Stimulated activated CD4-positive, alpha-beta T cell treated with anti-CD3 and anti-CD28 coated beads, Interleukin-2, amount 100 ng/mL, for 24 hours (primary cell): ENCODE measurements around the gene AP4S1.
"Not testable (repeated sequence)": the region's sequence is repeated elsewhere in the genome, so short reads cannot be mapped to it uniquely, and the experiment has no call there.

ENCODE experiments used
- DNase-seq, 2 donors: peaks; one replicate each; pipeline ENCODE4 v3.0.0-alpha.2; 2020

Gene AP4S1

GRCh38 chr14:31045501-31046080 lies 20.1 kb downstream of the AP4S1 start:
- no peak for DNase-seq

GRCh38 chr14:31047503-31047902 lies 22.1 kb downstream of the AP4S1 start:
- no peak for DNase-seq

- no peak for DNase-seq
Observed at GRCh38 chr14:31051023-31051422, 25.6 kb downstream of the AP4S1 start.

- DNase-seq: no peak
Observed at GRCh38 chr14:31051511-31051910, 26.1 kb downstream of the AP4S1 start.

- not testable (repeated sequence) for DNase-seq
Observed at GRCh38 chr14:31052905-31053586, 27.6 kb downstream of the AP4S1 start.

GRCh38 chr14:31057035-31057434 lies 31.6 kb downstream of the AP4S1 start:
- DNase-seq: no peak

GRCh38 chr14:31057701-31058364 lies 32.4 kb downstream of the AP4S1 start:
- no peak for DNase-seq

GRCh38 chr14:31059152-31059924 lies 33.9 kb downstream of the AP4S1 start:
- DNase-seq: no peak

- no peak for DNase-seq
Observed at GRCh38 chr14:31060253-31060875, 34.9 kb downstream of the AP4S1 start.

GRCh38 chr14:31062908-31063307 lies 37.5 kb downstream of the AP4S1 start:
- not testable (repeated sequence) for DNase-seq

GRCh38 chr14:31068235-31068634 lies 42.8 kb downstream of the AP4S1 start:
- no peak for DNase-seq

GRCh38 chr14:31069343-31069742 lies 43.9 kb downstream of the AP4S1 start:
- DNase-seq: no peak

- DNase-seq: no peak
Observed at GRCh38 chr14:31070431-31070830, 45.0 kb downstream of the AP4S1 start.

GRCh38 chr14:31071151-31071550 lies 45.7 kb downstream of the AP4S1 start:
- DNase-seq: no peak

GRCh38 chr14:31075144-31075543 lies 49.7 kb downstream of the AP4S1 start:
- DNase-seq: no peak

- DNase-seq: no peak
Observed at GRCh38 chr14:31078766-31079165, 53.3 kb downstream of the AP4S1 start.

GRCh38 chr14:31080056-31080455 lies 54.6 kb downstream of the AP4S1 start:
- no peak for DNase-seq

GRCh38 chr14:31080484-31080883 lies 55.0 kb downstream of the AP4S1 start:
- DNase-seq: no peak

- no peak for DNase-seq
Observed at GRCh38 chr14:31083781-31084180, 58.3 kb downstream of the AP4S1 start.

GRCh38 chr14:31084385-31084784 lies 58.9 kb downstream of the AP4S1 start:
- no peak for DNase-seq

GRCh38 chr14:31085027-31085426 lies 59.6 kb downstream of the AP4S1 start:
- no peak for DNase-seq

GRCh38 chr14:31086466-31086865 lies 61.0 kb downstream of the AP4S1 start:
- DNase-seq: not testable (repeated sequence)
